Stimulated activated CD8-positive, alpha-beta memory T cell treated with anti-CD3 and anti-CD28 coated beads, Interleukin-7, amount 100 ng/mL, for 4 hours (primary cell): ENCODE measurements around the gene ELAVL4.

Experiments
- DNase-seq, 2 donors: peaks; one replicate each; pipeline ENCODE4 v3.0.0-alpha.2; 2020; ENCODE audit warnings: low read depth in 2 of 2

ELAVL4 gene

DNA sequence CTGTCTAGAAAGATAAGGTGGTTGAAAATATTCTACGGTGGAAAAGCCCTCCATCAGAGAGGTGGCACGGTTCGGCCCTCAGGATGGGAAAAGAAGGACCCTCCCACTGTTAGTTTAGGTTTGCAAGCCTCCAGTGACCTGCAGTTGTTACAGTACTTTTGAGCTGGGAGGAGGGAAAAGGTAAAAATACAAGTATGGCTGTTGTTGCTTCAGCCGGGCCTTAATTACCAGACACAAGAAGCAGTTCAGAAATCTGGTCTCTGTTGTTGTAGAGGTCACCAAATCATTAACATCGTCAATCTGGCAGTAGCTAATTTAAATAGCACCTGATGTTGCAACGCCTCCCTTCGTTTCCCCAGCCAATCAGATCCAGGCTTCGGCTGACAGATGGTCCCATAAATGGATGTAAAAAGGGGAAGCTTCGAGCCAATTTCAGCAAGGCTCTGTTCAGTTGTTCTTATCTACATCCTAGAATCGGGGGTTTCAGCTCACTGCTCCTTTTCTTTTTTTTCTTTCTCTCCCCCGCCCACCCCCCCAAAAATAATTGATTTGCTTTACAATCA, at the start of gene ELAVL4:
Gene ELAVL4, plus strand, starts transcription at position 424 of the 563 bp plus-strand sequence. CDS start 270 bp downstream, outside the sequence.
- DNase-seq, result no peak

DNA sequence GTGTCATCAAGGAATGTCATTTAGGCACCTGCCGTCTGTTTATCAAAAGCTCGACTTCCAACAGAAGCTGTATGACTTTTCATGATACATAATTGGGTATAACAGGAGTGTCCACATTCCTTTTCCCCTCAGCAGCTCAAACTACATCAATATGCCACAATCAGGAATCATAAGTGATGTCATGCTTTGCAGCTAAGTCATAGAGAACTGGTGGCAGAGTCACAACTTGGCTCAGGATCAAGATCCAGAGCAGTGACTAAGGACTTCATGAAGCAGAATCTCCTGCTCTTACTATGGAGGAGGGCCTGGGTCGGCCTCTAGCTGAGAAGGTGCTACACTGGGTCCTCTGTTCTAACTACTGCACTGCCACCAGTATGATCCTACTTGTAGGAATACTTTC, 48.4 kb upstream of the ELAVL4 start:
- no peak for DNase-seq

DNA sequence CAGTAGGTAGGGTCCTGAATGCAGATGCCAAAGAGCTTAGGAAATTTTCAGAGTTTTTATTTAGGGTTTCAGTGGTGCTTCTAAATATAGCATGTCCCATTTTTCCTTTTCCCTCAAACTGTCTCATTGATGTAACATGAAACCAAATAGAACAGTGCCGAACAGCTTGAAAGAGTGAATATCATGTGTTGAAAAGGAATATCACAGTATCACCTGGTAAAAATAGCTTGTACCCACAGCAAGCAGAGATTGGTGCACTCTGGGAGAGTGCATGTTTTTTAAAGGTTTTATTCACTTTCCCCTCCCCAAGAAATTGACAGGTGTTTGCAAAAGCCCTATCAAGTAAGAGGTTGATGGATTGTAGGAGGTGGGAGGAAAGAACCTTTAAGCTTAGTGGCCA, 41.9 kb upstream of the ELAVL4 start:
- DNase-seq, result no peak

DNA sequence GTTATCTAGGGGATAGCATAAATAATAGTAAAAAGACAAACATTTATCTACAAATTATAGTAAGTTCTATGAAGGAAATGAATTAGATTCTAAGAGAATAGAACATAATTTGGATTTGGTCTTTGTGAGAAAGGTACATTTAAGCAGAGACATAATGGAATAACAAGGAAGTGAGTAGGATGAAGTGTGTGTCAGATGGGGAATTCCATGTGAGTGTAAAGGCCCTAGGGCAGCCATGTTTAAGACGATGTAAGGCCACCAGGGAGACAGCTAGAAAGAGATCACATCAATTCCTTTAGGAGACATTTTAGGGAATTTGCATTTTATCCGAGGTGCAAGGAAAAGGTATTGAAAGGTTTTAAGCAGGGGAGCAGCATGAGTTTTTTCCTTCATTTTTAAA, 33.8 kb upstream of the ELAVL4 start:
- DNase-seq, result no peak

DNA sequence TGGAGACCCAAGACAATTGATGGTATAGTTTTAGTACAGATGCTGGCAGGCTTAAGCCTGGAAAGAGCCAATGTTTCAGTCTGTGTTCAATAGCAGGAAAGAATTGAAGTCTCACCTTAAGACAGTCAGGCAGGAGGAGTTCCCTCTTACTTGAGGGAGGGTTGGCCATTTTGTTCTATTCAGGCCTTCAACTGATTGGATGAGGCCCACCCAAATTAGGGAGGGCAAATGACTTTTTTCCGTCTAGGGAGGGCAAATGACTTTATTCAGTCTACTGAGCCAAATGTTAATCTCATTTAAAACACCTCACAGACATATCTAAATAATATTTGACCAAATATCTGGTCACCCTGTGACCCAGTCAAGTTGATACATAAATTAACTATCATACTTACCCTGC, 31.4 kb upstream of the ELAVL4 start:
- DNase-seq, result no peak

DNA sequence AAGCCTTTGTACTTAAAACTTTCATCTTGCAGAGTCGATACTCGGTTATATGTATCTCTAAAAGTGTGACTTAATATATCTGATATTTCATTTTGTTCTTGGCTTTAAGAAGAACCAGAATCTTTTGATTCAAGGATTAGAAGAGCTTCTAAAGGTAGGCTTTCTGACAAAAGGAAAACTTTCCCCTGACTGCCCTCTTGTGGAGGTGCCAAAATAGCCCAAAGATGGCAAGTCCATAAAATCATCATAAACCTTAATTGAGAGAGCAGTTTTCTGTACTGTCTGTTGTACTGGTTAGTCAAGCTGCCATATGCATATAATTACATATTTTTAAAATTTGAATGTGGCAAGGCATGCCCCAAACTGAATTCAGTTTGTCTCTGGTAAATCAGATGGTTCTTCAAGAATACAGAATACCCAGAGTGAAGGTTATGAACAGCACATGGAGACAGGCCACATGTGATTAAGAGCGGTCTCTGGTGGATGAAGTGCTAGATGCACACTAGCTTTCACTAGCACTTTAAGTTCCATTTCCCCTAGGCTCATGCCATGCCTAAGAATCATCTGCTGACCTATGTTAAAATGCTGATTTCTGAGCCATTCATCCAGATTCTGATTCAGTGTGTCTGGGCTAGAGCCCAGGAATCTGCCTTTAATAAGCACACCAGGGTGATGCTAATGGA, 27.7 kb upstream of the ELAVL4 start:
- DNase-seq, result no peak

DNA sequence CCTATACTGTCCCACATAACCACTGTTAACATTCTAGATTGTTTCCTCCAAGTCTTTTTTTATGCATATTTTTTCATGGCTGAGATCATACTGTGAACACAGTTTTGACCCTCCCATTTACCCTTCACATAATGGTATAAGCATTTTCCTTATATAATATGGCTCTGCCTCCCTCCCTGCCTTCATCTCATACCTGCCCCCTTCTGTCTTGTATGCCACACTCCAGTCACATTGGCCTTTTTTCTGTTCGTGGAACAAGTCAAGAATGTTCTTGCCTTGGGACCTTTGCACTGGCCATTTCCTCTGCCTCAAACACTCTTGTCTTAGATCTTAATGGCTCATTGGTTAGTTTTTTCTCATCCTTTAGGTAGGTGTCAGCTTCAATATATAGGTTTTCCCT, 24.3 kb upstream of the ELAVL4 start:
- DNase-seq, result no peak

DNA sequence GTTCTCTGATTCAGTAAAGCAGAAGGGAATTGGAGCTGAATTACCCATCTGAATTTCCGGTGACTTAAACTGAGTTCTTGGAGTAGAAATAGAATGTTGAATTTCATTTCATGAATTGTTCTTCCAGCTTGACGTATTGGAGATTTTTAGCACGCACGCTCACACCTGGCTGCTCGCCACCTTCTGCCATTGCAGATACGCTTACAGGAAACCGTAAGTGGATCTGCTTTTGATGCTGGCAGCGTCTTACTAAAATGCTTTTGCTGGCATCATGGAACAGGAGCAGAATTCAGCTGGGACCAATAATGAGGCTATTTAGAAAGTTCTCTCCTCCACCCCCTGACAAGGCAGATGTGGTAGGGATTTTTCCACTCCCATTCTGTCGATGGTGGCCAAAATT, 17.7 kb upstream of the ELAVL4 start:
- DNase-seq, result no peak

DNA sequence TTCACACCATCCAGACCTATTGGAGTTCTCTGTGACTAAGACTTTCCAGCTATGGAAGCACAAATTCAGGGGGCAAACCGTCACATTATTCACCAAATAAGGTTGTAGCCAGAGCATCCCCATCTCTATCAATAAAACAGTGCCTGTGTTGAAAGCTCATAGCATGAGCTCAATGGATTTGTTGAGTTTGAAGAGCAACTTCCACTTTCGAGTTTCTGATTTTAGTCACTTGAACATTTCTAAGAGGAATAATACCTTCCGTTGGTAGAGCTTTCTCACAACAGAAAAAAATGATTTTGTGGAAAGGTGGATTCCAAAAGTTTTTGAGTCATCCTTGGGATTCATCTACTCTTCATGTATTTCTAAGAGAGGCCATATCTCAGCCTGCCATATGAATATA, 13.0 kb upstream of the ELAVL4 start:
- DNase-seq, result no peak

DNA sequence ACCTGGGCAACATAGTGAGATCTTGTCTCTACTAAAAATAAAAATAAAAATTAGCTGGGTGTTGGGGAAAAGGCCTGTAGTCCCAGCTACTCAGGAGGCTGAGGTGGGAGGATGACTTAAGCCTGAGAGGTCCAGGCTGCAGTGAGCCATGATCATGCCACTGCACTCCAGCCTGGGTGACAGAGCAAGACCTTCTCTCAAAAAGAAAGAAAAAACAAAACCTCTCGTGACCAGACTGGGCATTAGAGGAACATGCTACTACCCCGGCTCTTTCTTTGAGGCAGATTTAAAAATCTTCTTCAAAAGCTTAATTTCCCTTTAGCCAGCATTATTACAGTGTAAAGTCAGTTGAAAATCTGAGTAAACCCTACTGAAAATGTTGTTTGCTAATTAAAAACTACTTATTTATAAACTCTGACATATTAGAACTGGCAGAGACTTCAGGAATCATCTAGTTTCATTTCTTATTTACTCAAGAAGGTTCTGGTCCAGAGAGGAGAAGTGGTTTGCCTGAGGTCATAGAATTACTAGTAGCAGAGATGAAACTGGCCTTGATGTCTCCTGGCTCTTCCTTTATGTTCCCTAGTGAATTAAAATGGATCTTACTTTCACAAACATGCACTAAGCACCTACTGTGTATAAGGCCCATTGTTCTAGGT, 11.6 kb upstream of the ELAVL4 start:
- no peak for DNase-seq

DNA sequence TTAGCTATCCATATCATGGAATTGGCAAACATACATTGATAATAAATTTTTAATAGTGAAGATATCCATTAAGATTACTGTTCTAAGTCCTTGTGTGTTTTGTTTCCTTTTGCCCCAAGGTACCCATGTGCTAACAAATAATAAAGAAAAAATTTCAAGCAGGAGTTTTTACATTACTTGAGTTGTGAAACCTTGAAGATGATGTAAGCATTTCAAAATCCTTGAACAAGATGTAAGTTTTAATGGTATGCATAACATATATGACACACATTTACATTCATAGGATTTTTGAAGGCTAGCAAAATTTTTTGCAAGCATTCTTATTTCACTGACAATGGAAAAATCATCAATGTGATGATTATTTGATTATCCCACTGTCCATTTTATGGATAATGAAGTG, 10.9 kb upstream of the ELAVL4 start:
- DNase-seq, result no peak

DNA sequence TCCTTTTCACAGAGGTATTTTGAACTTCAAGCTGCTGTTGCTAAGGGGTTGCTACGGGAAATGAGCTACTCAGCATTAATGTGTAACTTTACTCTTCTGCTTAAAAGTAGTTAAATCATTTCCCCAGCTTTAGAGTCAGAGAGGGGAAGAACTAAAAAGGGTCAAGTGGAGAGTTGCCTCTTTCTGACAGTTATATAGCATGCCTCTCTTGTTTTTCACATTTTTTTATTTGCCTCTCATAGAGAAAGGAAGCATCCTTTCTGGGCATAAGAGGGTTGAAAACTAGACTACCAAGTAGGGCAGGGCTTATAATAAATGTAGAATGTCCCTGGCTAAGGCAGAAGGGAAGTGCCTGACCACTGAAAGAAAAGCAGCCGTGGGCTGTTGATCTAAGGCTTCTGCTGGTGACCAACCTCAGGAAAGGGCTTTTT, 10.1 kb upstream of the ELAVL4 start:
- no peak for DNase-seq

DNA sequence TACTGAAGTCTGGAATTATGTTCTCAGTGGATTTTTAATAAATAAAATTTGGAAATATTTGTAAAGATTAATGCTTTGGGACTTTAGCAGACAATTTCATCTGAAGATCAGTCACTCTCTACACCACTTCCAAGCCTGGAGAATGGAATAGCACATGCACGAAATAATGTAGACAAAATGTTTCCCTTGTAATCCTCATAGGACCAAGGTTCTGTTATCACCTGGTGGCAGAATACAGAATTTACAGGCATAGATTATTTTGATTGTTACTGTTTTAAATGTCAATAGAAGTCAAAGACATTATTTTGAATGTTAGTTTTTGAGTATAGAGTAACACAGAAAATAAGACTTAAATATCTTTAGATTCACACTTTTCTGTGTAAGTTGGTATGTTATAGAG, 9.1 kb upstream of the ELAVL4 start:
- DNase-seq, result no peak

DNA sequence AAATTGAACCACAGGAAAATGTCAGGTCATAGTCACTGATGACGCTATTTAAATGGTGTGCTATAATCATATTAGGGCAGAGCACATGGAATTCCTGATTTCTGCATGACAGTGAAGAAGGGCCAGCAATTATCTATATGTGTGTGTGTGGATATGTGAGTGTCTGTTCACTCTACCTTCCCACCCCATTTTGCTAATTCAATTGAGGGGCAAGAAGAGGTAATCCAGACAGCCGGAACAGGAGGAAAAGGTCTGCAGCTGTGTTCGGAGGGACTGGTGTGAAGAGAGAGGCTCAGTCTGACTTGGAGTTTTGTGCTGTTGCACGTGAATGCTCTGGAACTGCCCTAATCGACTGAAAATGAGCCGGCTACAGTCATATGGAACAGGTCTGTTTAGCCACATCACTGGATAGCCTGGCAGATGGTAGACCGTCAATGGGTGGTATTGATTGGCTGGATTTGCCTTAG, 5.1 kb upstream of the ELAVL4 start:
- no peak for DNase-seq

DNA sequence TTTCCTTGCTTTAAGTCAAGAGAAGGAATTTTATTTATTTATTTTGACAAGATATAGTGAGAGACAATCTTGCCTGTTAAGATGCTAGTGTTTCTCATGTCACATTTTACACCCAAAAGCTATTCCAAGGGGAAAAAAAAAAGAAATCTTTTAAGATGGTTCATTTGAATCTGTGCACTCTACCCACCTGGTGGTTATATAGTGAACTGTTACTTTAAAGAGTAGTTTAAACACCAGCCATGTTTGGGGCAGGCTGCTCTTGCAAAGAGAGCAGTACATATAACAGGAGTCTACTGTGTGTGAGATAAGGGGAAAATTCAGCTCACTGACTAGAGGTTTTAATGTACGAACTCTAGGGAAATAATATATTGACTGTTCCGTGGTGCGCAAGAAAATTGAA, 3.3 kb upstream of the ELAVL4 start:
- DNase-seq, result no peak

DNA sequence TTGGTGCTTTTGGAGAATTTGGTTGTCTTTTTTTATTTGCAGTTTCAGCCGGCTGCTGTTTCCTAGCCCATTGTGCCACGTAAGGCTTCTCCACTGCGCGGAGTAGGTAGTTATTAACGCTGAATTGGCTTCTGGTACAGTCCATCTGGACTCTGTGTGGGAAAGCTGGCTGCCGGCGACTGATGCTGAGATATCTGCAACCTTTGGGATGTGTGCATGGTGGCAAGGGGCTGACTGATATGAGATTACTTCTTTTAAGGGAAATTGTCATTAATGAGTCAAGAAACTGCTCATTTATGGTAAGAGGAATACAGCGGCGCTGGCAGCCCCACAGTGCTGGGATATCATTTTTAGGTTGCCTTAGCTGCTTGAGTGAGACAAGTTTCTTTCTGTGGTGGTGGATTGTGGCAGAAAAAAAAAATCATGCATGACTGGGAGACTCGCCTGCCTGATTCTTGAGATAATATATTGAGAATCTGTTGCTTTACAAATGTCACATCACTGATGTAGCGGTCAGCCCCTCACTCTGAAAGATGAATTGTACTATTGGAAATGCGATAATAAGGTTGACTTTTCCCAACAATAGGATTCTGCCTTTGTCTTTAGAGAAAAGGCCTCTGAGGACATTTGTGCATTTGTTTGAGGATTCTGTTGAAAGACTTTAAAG, 2.5 kb upstream of the ELAVL4 start:
- DNase-seq, result no peak

DNA sequence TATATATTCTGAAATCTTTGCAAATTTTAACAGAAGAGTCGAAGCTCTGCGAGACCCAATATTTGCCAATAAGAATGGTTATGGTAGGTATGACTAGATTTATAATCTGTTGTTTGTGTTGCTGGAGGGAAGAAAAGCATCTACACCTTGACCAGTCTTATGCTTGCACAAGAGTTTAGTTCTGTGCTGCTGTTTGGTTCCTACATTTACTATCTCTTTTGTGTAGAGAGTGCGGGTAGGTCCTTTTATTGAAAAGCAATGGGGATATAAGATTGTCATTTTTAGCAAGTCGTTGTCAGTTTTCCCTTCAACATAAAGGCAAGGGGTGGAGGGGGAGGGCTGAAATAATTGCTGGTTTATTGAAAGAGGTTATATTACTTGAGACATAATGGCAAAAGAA, 396 bp downstream of the ELAVL4 start:
- DNase-seq, result no peak

DNA sequence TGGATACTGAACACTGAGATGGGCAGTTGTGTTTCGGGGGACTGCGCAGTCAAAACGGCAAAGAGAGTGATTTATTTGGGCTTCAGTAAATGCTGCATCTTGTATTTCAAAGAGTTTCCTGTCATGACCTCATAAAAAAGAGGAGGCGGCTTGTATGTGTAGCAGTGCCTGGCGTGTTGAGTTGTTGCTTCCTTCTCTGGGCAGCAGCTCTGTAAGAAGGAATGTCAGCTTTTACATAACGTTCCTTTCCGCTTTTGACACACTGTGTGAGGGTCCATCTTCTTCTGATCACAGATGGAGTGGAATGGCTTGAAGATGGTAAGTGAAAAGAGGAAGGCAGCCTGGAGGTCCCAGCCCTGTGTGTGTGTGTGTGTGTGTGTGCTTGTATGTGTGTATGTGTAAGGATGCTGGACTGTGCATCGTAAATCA, 941 bp downstream of the ELAVL4 start:
- no peak for DNase-seq

DNA sequence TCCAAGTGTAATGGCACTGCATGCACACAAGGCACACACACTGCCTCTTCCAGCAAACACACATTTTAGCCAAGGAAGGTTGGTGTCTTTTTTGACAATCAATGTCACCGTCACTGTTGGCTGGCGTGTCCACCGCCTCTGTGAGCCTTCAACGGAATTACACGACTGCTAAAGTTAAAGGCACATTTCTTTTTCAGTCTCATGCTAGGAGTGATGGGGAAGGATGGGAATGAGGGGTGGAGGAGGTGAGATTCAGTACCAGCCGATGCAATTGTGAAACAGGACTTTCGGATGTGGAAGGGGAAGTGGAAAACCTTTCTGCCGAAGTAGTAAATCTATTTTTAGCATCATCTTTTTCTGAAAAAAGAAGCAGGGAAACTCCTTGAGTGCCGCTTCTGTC, 1.4 kb downstream of the ELAVL4 start:
- no peak for DNase-seq

DNA sequence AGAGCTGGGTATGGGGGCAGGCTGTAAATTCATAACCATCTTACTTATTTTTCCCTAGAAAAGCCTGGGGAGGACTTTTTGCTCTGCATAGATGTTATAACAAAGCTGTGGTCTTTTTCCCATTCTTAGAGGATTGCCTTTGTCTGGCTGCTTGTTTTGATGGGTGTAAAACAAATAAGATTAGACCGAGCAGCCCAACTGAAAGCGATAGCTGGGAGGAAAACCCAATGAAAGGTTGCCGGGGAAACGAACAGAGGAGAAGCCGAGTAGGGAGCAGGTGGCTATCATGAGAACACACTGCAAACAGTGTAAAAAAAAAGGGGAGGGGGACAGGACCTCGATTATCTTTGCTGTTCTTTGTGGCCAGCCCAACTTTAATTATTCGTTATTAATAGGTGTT, 1.9 kb downstream of the ELAVL4 start:
- DNase-seq, result no peak

DNA sequence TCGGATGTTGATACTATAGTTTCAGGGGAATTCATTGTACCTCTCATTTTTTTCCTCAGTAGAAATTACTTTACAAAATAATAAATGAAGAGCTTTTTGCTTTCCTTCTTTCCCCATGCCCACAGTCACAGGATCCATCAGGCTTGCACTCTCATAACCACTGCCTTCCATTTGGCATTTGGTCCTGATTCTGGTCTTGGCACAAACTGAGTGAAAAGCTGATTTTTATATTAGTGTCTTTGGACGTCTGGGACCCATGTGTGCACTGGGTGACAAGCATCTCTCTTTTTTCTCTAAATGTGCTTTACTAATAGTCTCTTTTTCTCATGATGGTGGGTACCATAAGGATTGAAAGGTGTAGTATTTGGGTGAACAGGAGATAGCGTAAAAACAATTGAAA, 2.8 kb downstream of the ELAVL4 start:
- no peak for DNase-seq

DNA sequence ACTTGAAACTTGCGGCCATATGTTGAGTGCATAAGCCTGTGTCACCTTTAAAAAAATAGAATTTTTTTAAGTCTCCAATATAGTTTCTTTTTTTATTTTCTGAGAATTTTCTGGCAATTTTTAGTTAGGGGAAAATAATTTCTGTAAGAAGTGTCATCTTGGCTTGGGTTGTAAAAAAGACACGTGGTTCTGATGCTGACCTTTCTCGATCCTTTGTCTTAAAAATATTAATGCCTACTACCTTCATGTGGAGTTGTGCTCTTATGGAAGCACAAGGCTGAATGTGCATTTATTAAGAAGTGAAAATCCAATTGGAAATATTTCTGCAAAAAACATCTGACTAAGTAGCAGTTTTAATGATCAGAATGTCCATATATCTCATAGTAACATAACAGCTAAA, 3.5 kb downstream of the ELAVL4 start:
- DNase-seq, result no peak

DNA sequence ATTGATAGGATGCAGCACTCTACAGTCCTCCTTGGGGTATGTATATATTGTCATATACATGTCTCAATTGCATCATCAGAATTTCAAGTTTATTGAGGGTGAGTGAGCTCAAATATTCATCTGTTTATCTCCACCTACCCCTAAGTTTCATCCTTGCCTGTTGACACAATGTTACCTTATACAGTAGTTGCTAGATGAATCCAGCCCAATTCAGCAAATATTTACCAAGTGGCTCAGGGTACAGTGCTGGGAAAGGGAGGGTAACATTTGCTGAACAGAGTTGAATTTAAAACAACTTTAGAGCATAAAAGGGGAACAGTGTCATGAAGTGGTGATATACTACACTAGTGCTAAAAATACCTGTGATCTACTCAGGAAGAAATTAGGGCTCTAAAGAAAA, 14.4 kb downstream of the ELAVL4 start:
- no peak for DNase-seq
